Ascending aorta (tissue), 2 donors: ENCODE measurements around the gene PCDH1. TPM values are rescaled to one million over a fixed set of nuclear protein-coding genes. Genes with fewer than 3 reads are reported as not detected.

Experiments
- DNase-seq, 2 donors: peaks; one replicate each; pipeline ENCODE4 v3.0.0-alpha.2; 2019; ENCODE audit warnings: low spot score in 2 of 2
- H3K27ac ChIP-seq, 2 donors: fragments of 200-600 bp; sonication (generic); one replicate each; pipeline ENCODE4 v1.5.1; 2016 to 2017; ENCODE audit warnings: mild to moderate bottlenecking in 1 of 2
- H3K27me3 ChIP-seq: fragments of 200-600 bp; sonication (generic); one replicate; pipeline ENCODE4 v1.5.1; 2017
- H3K36me3 ChIP-seq, 2 donors: fragments of 200-600 bp; sonication (generic); one replicate each; pipeline ENCODE4 v1.5.1; 2016
- H3K4me1 ChIP-seq, 2 donors: fragments of 200-600 bp; sonication (generic); one replicate each; pipeline ENCODE4 v1.5.1; 2016 to 2017; ENCODE audit warnings: mild to moderate bottlenecking in 1 of 2
- H3K4me3 ChIP-seq, 2 donors: fragments of 200-600 bp; sonication (generic); one replicate each; pipeline ENCODE4 v1.5.1; 2016 to 2017; ENCODE audit warnings: mild to moderate bottlenecking in 1 of 2
- H3K9me3 ChIP-seq, 2 donors: fragments of 200-600 bp; sonication (generic); one replicate each; pipeline ENCODE4 v1.5.1; 2016
- CTCF ChIP-seq, 3 experiments: fragments of 200-600 bp in 2 of 3; fragments of 450-650 bp in 1 of 3; sonication (generic) in 2 of 3; IDR thresholded peaks; one replicate each; pipeline ENCODE4 v1.5.1; 2016 to 2019; ENCODE audit warnings: antibody characterized with exemption in 3 of 3, mild to moderate bottlenecking in 1 of 3, moderate library complexity in 1 of 3
- intact Hi-C: fragments of 100-400 bp; cut with DNase I; formaldehyde crosslinking; loops from one replicate; pipeline ENCODE4 v1.15.1; 2023
- total RNA-seq: library from RNA; depleted of rRNA; stranded (reverse); fragments of >200 nt; gene quantifications from one replicate; pipeline ENCODE4 v1.1.0, GENCODE V29; 2016

PCDH1 gene
- total RNA-seq, 1 donor from 2014 or later = 165 TPM

DNA sequence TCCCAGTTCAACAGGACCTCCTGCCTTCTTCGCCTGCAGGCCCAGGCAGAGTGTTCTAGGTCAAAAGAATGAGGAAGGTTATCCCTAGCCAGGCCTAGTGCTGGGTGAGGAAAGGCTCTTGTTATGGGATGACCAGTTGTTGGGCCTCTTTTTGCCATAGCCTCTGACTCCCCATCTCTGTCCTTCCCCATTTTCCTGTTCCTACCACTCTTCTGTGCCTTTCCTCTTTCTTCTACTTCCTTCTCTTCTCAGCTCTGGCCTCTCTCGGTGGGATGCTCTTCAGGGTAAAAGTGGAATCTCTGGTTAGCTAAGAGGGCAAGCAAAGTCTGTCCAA is 1.2 kb upstream of the PCDH1 start:
- no peak for DNase-seq
- H3K4me1 ChIP-seq = peaks cover 13 to 28% of the 10 kb centered on the region in 2 donors
- peak overlapping the region in 1 of 2 donors; percentile 77 for H3K4me3 ChIP-seq
- H3K36me3 ChIP-seq = no peaks in the 10 kb centered on the region
- no peak overlapping the region for H3K27ac ChIP-seq
- H3K9me3 ChIP-seq = no peaks in the 10 kb centered on the region
- intact Hi-C loops = loop anchor here (1.0 to 5.0 kb wide), 4 partner anchors 31 to 187 kb away; no protein-coding TSS in a partner anchor
- no peak for TF ChIP-seq CTCF (IDR thresholded peaks at IDR 0.05)
- peaks cover 17% of the 10 kb centered on the region for H3K27me3 ChIP-seq

DNA sequence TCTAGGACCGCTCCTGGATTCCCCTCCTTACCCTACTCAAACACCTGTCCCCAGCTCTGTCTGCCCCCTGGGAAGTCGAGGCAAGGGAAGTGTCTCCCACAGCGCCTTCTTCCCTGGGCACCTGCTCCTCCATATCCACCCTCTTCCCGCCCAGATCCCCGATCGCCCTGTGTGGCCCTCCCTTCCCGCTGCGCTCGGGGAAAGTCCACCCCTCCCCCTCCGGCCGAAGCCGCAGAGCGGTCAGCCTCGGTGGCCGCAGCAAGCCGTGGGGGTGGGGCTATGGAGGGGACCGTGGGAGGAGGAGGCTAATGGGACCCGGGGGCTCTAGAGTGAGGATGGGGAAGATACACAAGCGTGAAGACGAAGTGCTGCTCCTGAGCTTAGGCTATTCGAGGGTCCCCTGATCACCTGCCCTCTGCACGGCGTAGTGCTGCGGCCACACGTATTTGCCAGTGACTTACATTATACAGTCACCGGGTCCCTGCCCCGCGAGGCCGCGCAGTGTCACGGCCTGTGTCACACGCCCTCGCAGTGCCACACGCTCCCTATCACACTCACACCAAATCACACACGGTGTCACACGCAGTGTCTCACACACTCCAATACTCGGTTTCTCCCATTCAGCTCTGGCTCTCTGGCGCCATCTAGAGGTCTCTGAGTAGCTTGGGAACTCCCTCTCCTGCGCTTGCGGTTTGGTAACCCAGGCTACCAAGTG is 658 bp upstream of the PCDH1 start:
- Histone ChIP-seq H3K36me3 (no peaks in the 10 kb centered on the region), H3K4me3 (peak overlapping the region; percentile 70 to 77), H3K27me3 (peaks cover 17% of the 10 kb centered on the region), H3K9me3 (no peaks in the 10 kb centered on the region), H3K27ac (peak overlapping the region; percentile 28 to 58), H3K4me1 (peaks cover 13 to 28% of the 10 kb centered on the region in 2 donors)
- DNase-seq = peak; percentile 72 to 94
- intact Hi-C loops = loop anchor here (1.0 to 5.0 kb wide), 4 partner anchors 30 to 187 kb away; no protein-coding TSS in a partner anchor
- TF ChIP-seq CTCF (IDR thresholded peaks at IDR 0.05) = peak; percentile 90 to 94 (median 93)

- H3K36me3 ChIP-seq = no peaks in the 10 kb centered on the region
- peak overlapping the region; percentile 70 to 77 for H3K4me3 ChIP-seq
- peak in 1 of 2 donors; percentile 62 for DNase-seq
- TF ChIP-seq CTCF (IDR thresholded peaks at IDR 0.05) = no peak
- H3K4me1 ChIP-seq = peaks cover 9 to 28% of the 10 kb centered on the region in 2 donors
- intact Hi-C loops = loop anchor here (2.0 to 5.0 kb wide), 2 partner anchors 29 to 85 kb away; no protein-coding TSS in a partner anchor
- H3K27me3 ChIP-seq = peaks cover 11% of the 10 kb centered on the region
- H3K9me3 ChIP-seq = no peaks in the 10 kb centered on the region
- H3K27ac ChIP-seq = peak overlapping the region; percentile 35 to 46
These were observed 639 bp downstream of the PCDH1 start for GRCh38 chr5:141877356-141878185.

DNA sequence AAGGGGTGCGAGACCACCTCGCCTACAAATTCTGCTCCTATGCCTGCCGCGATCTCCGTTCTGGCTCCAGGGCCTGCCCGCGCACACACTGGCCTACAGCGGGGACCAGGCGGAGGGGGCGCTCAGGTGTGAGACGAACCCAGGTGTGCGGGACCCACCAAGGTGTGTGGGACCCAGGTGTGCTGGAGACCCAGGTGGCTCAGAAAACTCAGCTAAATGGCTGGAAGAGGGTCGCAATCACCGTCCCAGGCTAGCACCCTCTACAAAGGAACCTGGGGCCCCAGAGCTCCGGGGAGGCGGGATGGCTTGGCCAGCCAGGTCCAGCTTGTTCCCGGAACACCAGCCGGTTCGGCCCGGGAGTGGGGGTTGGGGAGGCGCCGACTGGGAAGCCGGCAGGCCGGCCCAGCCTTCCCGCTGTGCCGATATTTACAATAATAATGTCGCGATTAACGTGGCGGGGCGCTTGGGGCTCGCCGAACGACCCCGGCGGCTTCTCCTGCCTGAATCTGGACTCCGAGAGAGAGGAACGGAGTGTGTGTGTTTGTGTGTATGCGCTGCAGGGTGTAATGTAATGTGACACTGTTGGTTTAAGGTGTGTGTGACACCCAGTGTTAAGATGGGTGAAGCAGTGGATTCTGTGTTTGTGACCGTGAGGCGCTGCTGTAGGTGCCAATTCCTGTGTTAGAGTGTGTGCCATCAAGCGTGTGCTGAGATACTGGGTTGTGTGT is 1.4 kb downstream of the PCDH1 start:
- TF ChIP-seq CTCF (IDR thresholded peaks at IDR 0.05) = no peak
- H3K36me3 ChIP-seq = no peaks in the 10 kb centered on the region
- peak overlapping the region in 1 of 2 donors; percentile 46 for H3K27ac ChIP-seq
- intact Hi-C loops = loop anchor here (5.0 kb wide), 1 partner anchor 86 kb away; no protein-coding TSS in a partner anchor
- peak overlapping the region; percentile 70 to 77 for H3K4me3 ChIP-seq
- no peaks in the 10 kb centered on the region for H3K9me3 ChIP-seq
- peaks cover 9 to 28% of the 10 kb centered on the region in 2 donors for H3K4me1 ChIP-seq
- H3K27me3 ChIP-seq = peaks cover 9% of the 10 kb centered on the region
- DNase-seq = peak in 1 of 2 donors; percentile 64
